Measurements from ENCODE around the gene NLRP3.
"Not testable (repeated sequence)": the region's sequence is repeated elsewhere in the genome, so short reads cannot be mapped to it uniquely, and the experiment has no call there.

The NLRP3 gene

GRCh38 chr1:247392088-247392487 lies 23.9 kb upstream of the NLRP3 start:
- H3K27me3 ChIP-seq (ENCODE audit: control insufficient read depth, low read length): peaks cover 23% of the 10 kb centered on the region
- H3K4me3 ChIP-seq (ENCODE audit: low read length): no peak overlapping the region
- no peak overlapping the region for H3K4me2 ChIP-seq (ENCODE audit: low read length)
- H4K20me1 ChIP-seq (ENCODE audit: control insufficient read depth, insufficient read depth, low read depth, low read length): no peaks in the 10 kb centered on the region
- H3K9me2 ChIP-seq (replicated peaks; ENCODE audit: control insufficient read depth, low read length): no peaks in the 10 kb centered on the region
- H3K36me3 ChIP-seq (ENCODE audit: control insufficient read depth, low read length): no peaks in the 10 kb centered on the region
- no peaks in the 10 kb centered on the region for H3K79me2 ChIP-seq (ENCODE audit: control insufficient read depth, low read length)
- H3K9me3 ChIP-seq (ENCODE audit: control insufficient read depth, insufficient read depth, low read length): no peaks in the 10 kb centered on the region
- H3F3A ChIP-seq (ENCODE audit: control insufficient read depth, insufficient read depth): no peaks in the 10 kb centered on the region; the same call in 1 of the 2 replicates
- no peak overlapping the region for H3K27ac ChIP-seq (ENCODE audit: low read depth, low read length)
- peaks cover 17% of the 10 kb centered on the region for H3K4me1 ChIP-seq (ENCODE audit: control insufficient read depth, low read length)
- no peak for TF ChIP-seq EZH2phosphoT487 (IDR thresholded peaks at IDR 0.05; ENCODE audit: borderline replicate concordance, low read length)
- no peak for TF ChIP-seq CTCF (IDR thresholded peaks at IDR 0.05; ENCODE audit: low read depth, low read length, poor library complexity, severe bottlenecking)

GRCh38 chr1:247395075-247395474 lies 20.9 kb upstream of the NLRP3 start:
- H3K27me3 ChIP-seq (ENCODE audit: control insufficient read depth, low read length); H3K9me2 ChIP-seq (replicated peaks; ENCODE audit: control insufficient read depth, low read length); H3K4me2 ChIP-seq (ENCODE audit: low read length); H3K4me3 ChIP-seq (ENCODE audit: low read length); H3K79me2 ChIP-seq (ENCODE audit: control insufficient read depth, low read length); H3F3A ChIP-seq (ENCODE audit: control insufficient read depth, insufficient read depth); H3K4me1 ChIP-seq (ENCODE audit: control insufficient read depth, low read length); H3K27ac ChIP-seq (ENCODE audit: low read depth, low read length); H3K36me3 ChIP-seq (ENCODE audit: control insufficient read depth, low read length); H4K20me1 ChIP-seq (ENCODE audit: control insufficient read depth, insufficient read depth, low read depth, low read length); H3K9me3 ChIP-seq (ENCODE audit: control insufficient read depth, insufficient read depth, low read length): not testable (repeated sequence)

- H3K27me3 ChIP-seq (ENCODE audit: control insufficient read depth, low read length): peaks cover 6% of the 10 kb centered on the region; the same call in 1 of the 2 replicates
- no peaks in the 10 kb centered on the region for H4K20me1 ChIP-seq (ENCODE audit: control insufficient read depth, insufficient read depth, low read depth, low read length)
- no peaks in the 10 kb centered on the region for H3K79me2 ChIP-seq (ENCODE audit: control insufficient read depth, low read length)
- no peak overlapping the region for H3K4me2 ChIP-seq (ENCODE audit: low read length)
- no peak overlapping the region for H3K4me3 ChIP-seq (ENCODE audit: low read length)
- H3K4me1 ChIP-seq (ENCODE audit: control insufficient read depth, low read length): no peaks in the 10 kb centered on the region
- no peaks in the 10 kb centered on the region for H3F3A ChIP-seq (ENCODE audit: control insufficient read depth, insufficient read depth)
- TF ChIP-seq CTCF (IDR thresholded peaks at IDR 0.05; ENCODE audit: low read depth, low read length, poor library complexity, severe bottlenecking): peak; percentile 30
- TF ChIP-seq EZH2phosphoT487 (IDR thresholded peaks at IDR 0.05; ENCODE audit: borderline replicate concordance, low read length): no peak
- H3K27ac ChIP-seq (ENCODE audit: low read depth, low read length): no peak overlapping the region
- H3K9me3 ChIP-seq (ENCODE audit: control insufficient read depth, insufficient read depth, low read length): no peaks in the 10 kb centered on the region
- H3K36me3 ChIP-seq (ENCODE audit: control insufficient read depth, low read length): no peaks in the 10 kb centered on the region
- no peaks in the 10 kb centered on the region for H3K9me2 ChIP-seq (replicated peaks; ENCODE audit: control insufficient read depth, low read length)
Observed at GRCh38 chr1:247400685-247401084, 15.3 kb upstream of the NLRP3 start.

GRCh38 chr1:247401310-247402119 lies 14.5 kb upstream of the NLRP3 start:
- peaks cover 5% of the 10 kb centered on the region for H3K9me3 ChIP-seq (ENCODE audit: control insufficient read depth, insufficient read depth, low read length)
- no peak for TF ChIP-seq EZH2phosphoT487 (IDR thresholded peaks at IDR 0.05; ENCODE audit: borderline replicate concordance, low read length)
- TF ChIP-seq CTCF (IDR thresholded peaks at IDR 0.05; ENCODE audit: low read depth, low read length, poor library complexity, severe bottlenecking): no peak
- H3K79me2 ChIP-seq (ENCODE audit: control insufficient read depth, low read length): no peaks in the 10 kb centered on the region
- H4K20me1 ChIP-seq (ENCODE audit: control insufficient read depth, insufficient read depth, low read depth, low read length): no peaks in the 10 kb centered on the region
- H3K9me2 ChIP-seq (replicated peaks; ENCODE audit: control insufficient read depth, low read length): no peaks in the 10 kb centered on the region
- no peaks in the 10 kb centered on the region for H3F3A ChIP-seq (ENCODE audit: control insufficient read depth, insufficient read depth)
- no peak overlapping the region for H3K4me3 ChIP-seq (ENCODE audit: low read length)
- no peak overlapping the region for H3K4me2 ChIP-seq (ENCODE audit: low read length)
- H3K27me3 ChIP-seq (ENCODE audit: control insufficient read depth, low read length): peaks cover 6% of the 10 kb centered on the region; the same call in 1 of the 2 replicates
- no peaks in the 10 kb centered on the region for H3K4me1 ChIP-seq (ENCODE audit: control insufficient read depth, low read length)
- no peaks in the 10 kb centered on the region for H3K36me3 ChIP-seq (ENCODE audit: control insufficient read depth, low read length)
- H3K27ac ChIP-seq (ENCODE audit: low read depth, low read length): no peak overlapping the region
